Endothelial cell of hepatic sinusoid (primary cell): ENCODE results near the gene SMIM36.
"Not testable (repeated sequence)": the region's sequence is repeated elsewhere in the genome, so short reads cannot be mapped to it uniquely, and the experiment has no call there.

Experiments
- in situ Hi-C: cut with HindIII; loops from 2 replicates; pipeline ENCODE4 v1.10.0; 2017; ENCODE audit warnings: low sequenced_read_pairs

The SMIM36 gene

GRCh38 chr17:55510986-55511721, at the start of gene SMIM36:
Gene SMIM36 (minus strand): TSS chr17:55511452.
- in situ Hi-C loops, result loop anchor here (5.0 kb wide), 3 partner anchors 34 to 154 kb away; no protein-coding TSS in a partner anchor

DNA sequence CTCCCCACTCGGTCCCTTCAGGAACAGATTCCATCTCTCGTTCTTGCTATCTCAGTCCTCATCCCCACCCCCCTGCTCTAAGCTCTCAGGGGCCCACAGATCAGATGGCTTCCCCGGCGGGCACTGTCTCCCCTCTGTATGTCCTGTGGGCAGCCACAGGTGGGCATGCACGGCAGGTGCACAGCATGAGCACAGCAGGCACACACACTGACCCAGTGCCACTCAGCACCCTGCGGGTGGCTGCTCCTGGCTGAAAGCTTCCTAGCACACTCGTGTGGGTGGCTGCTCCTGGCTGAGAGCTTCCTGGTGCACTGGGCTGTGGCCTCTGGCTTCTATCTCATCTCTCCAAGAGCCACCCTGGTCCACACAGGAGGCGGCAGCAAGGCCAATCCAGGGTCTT, 44.5 kb upstream of the SMIM36 start:
- in situ Hi-C loops, result no loop called here

DNA sequence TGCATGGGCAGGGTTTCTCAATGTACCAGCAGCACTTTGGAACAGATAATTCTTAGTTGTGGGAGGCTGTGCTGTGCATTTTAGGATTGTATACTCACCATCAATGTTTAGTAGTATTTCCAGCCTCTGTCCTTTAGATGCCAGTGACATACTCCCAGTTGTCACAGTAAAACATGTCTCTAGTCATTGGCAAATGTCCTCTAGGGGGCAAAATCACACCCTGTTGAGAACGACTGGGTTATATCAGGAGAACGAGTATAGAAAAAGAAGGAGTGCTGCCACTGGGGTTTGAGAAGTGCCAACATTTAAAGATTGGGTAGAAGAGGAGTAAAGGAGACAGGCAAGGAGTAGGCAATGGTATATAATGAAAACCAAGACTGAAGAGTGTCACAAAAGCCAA, 37.9 kb upstream of the SMIM36 start:
- in situ Hi-C loops, result no loop called here

DNA sequence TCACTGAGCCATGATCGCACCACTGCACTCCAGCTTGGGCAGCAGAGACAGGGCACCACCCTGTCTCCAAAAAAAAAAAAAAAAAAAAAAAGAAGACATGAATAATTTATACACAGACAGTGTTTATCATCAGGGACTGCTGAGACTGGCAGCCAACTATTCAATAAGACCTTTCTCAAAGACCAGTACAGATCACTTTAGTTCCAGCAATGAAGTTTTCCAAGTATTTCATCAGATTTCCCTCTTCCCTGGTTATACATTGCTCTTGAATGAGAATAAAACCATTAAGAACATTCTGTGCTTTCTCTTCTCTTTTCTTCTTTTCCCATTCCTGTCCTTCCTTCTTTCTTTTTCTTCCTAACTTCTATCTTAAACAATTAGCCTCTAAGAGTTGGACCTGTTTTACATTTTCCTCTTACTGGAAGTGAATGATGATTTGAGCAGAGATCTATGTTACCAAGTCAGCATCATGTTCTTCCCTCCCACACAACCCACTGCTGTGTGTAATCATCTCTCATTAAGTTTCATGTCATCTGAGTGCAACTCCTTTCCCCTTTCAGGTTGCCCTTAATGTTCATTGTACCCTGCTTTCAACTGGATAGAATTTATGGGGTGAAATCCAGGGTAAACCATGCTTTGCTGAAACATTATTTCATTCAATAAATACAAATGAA, 35.9 kb upstream of the SMIM36 start:
- in situ Hi-C loops, result no loop called here

- in situ Hi-C loops, result no loop called here
These were observed 35.2 kb upstream of the SMIM36 start for GRCh38 chr17:55546481-55546880.

- in situ Hi-C loops, result no loop called here
These were observed 34.6 kb upstream of the SMIM36 start for GRCh38 chr17:55545806-55546205.

- in situ Hi-C loops, result no loop called here
These were observed 32.5 kb upstream of the SMIM36 start for GRCh38 chr17:55543709-55544108.

DNA sequence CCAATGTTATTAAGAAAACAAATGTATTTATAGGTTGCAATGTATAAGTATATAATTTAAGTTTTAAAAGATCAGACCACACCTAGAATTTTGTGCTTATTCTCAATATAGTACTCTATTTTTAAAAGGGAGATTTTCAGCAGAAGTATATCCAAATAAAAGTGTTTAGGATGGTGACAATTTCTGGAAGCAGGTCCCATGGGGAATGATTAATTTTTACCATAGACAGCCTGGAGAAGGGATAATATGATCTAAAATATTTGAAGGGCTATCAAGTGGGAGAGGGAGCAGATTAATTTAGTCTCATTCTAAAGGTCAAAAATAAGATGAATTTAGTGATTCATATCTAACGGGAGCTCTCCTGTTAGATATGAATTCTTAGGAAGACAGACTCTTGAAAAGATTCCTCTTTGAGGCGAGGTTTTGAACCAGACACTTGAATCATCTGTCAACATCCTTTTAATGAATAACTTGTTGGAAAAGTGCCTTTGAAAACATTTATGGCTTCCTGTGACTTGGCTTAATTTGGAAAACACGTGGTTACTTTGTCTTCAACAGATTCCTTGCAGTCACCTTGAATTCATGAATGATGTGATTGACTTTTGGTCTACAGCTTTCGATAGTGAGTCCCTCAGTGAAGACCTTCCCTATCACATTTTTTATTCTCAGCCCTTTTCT, 29.3 kb upstream of the SMIM36 start:
- in situ Hi-C loops, result no loop called here

DNA sequence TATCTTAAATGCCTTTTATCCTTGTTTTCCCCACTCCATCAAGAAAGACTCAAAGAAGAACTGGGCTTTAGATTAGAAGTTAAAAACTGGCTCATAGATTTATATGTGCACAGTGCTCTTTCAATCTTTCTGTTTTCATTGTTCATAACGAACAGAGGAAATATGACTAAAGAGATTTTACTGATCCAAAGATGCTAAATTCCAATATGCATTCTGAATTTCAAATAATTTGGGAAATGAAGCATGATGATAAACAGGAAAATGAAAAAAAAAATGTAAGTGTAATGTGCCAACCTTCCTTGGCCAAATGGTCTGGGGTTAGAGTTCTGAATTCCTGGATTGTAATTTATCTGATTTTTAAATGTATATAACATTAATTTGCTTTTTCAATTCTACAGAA, 25.0 kb upstream of the SMIM36 start:
- in situ Hi-C loops, result no loop called here

DNA sequence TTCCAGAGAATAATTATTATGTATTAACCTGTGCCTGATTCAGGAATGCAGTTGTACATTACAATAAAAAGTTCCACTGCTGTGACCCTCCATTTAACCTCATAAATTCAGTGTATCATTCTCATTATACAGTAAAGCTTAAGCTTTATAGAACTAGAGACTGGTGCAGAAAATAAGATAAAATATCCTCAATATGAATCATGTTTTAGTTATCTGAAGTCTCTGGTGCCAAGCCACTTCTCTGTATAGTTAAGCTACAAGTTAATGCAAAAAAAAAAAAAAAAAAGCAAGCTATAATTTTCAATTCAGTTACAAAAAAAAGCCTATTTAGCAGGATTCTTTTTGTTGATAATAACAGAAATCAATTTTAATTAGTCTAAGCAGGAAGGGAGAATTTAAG, 22.4 kb upstream of the SMIM36 start:
- in situ Hi-C loops, result loop anchor here (5.0 kb wide), 1 partner anchor 44 kb away; no protein-coding TSS in a partner anchor

- in situ Hi-C loops, result loop anchor here (5.0 kb wide), 1 partner anchor 45 kb away; no protein-coding TSS in a partner anchor
These were observed 21.4 kb upstream of the SMIM36 start for GRCh38 chr17:55532670-55533069.

GRCh38 chr17:55531053-55531728, 19.9 kb upstream of the SMIM36 start:
- in situ Hi-C loops, result loop anchor here (5.0 kb wide), 1 partner anchor 46 kb away; no protein-coding TSS in a partner anchor

DNA sequence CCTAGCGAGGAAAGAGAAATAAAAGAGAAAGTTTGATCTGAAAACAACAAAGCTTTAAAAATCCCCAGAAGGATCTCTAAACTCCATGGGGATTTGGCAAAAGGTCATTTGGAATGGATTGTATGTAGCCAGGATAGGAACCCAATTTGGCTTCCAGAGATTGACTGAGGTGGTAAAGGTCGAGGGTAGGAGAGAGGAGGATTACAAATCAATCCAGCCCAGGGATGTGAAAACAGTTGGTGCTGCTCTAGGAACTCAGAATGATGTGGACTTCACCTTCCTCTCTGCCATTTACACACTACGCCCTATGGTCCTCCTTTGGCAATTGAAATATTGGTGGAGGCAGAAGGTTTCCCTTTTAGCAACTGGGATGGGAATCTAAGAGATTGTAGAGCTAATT, 18.8 kb upstream of the SMIM36 start:
- in situ Hi-C loops, result loop anchor here (5.0 kb wide), 1 partner anchor 47 kb away; no protein-coding TSS in a partner anchor

DNA sequence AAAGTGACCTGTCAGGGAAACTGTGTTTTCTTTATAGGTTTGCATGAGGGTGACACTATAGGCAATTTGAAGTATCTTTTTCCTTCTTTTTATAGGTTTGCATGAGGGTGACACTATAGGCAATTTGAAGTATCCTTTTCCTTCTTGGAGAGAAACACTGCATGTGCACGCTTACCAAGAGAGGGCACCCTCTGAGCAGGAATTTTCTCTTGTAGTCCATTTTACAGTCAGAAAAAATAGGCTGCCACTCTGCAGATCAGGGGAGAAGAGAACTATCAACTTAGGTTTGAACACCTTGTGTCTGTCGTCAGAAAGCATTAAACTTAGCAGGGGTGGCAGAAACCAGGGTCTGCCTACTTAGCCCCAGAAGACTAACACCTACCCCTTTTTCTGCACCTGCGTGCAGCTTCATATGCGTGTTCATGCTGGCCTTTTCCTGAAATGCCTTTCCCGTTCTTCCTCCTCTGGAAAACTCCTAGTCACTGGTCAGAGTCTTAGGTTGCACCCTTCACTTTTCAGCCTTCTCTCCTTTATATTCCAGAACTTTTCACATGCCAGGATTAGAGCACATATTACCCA, 16.4 kb upstream of the SMIM36 start:
- in situ Hi-C loops, result no loop called here

- in situ Hi-C loops, result no loop called here
These were observed 13.4 kb upstream of the SMIM36 start for GRCh38 chr17:55524440-55525220.

- in situ Hi-C loops, result not testable (repeated sequence)
These were observed 11.8 kb upstream of the SMIM36 start for GRCh38 chr17:55523032-55523431.

DNA sequence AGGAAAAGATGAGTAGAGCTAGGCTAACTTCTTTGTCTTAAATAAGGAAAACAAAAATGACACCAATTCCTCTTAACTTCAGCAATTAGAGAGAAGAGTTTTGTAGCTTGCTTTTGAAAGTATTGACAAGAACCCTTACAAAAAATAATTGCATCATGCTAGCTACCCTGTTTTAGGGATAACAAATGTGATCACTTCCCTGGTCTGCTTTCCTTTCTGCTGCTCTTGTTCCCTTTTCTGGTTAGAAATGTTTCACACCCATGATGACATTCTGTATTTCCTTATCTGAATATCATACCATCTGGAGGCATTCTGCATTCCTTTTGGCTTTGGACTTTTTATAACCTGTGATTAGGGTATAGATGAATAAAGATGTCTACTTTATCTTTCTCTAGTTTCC, 9.9 kb upstream of the SMIM36 start:
- in situ Hi-C loops, result no loop called here

GRCh38 chr17:55520402-55520801, 9.2 kb upstream of the SMIM36 start:
- in situ Hi-C loops, result no loop called here

GRCh38 chr17:55518510-55518909, 7.3 kb upstream of the SMIM36 start:
- in situ Hi-C loops, result no loop called here
